Amniotic stem cell (primary cell): ENCODE results near the gene TUBB4B.

Experiments
- DNase-seq: peaks from one replicate; lab custom pipeline; 2025; lab: John Stamatoyannopoulos, UW

Gene TUBB4B

GRCh38 chr9:137226338-137227053 lies 14.6 kb upstream of the TUBB4B start:
- DNase-seq, result no peak

- DNase-seq, result peak; percentile 47
Measured at GRCh38 chr9:137227054-137227852, 13.8 kb upstream of the TUBB4B start, which contains the start of gene RNF224. Gene RNF224, plus strand, starts transcription at chr9:137227502. Its CDS starts 834 bp downstream, at chr9:137228336.

- no peak for DNase-seq
Measured at GRCh38 chr9:137227853-137228505, 13.1 kb upstream of the TUBB4B start.

GRCh38 chr9:137228506-137228967 lies 12.6 kb upstream of the TUBB4B start:
- DNase-seq, result no peak

DNA sequence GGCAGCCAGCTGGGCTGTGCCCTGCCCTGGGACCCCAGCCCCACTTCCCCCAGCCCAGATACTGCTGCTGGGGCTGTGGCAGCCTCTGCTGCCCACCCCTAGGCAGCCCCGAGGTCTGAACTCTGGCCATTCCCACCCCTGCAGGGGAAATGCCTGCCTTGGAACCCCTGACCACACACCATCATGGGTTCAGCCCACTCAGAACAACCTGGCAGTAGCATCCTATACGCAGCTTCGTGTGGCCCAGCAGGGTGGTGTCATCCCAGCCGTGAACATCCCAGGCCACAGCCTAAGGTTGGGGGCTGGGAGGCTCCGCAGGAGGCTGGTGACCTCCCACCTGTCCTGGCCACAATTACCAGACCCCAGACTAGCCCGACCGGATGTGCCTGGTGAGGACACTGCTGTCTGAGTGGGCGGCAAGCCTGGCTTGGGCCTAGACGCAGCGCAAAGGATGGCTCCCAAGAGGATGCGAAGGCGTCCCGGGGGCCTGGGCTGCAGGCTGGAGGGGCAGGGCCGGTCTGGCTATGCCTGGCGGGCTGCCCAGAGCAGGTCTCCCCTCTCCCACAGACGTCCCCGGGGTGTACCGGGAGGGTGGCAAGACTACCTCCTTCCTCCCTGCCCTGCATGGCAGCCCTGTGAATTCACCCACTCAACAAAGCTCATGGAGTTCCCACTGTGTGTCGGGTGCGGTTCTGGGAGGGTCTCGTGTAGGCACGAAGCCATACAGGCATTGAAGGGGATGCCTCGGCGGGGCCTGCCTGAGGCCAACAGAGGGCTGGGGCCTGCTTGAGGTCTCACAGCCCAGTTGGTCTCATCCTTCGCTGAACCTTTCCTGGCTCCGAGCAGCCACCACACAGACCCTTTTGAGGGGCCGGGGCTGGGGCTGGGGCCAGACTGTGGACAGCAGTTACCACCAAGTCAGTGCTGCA lies 11.9 kb upstream of the TUBB4B start:
- no peak for DNase-seq

GRCh38 chr9:137229903-137230704 lies 11.0 kb upstream of the TUBB4B start:
- DNase-seq, result no peak

GRCh38 chr9:137230705-137231371 lies 10.2 kb upstream of the TUBB4B start, which contains the start of gene SLC34A3:
Gene SLC34A3, plus strand, starts transcription at chr9:137230901. Its CDS starts 802 bp downstream, at chr9:137231703.
- no peak for DNase-seq

DNA sequence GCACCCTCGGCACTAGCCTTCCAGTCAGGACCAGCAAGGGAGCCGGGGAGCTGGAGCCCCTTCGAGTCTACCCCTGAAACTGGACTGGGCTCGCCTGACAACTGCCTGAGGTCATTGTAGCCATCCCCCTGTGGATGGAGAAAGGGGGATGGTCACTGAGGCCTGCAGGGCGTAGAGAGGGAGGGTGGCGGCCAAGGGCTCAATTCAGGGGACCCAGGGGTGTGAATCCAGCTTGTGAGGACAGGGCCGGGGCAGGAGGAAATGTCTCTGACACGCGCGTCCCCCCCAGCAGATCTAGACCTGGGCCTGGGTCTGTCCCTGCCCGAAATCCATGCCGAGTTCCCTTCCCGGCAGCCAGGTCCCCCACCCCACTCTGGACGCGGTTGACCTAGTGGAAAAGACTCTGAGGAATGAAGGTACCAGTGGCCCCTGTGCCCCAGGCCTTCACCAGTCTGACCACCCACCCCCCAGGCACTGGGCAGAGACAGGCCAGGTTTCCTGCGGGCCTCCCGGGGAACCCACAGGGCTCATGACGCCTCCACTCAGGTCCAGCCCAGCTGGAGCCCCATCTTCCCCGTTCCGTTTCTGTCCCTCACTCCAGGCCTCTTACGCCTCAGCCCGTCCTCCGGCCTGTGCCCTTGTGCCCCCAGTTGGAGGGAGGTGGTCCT lies 9.6 kb upstream of the TUBB4B start:
- DNase-seq, result no peak

DNA sequence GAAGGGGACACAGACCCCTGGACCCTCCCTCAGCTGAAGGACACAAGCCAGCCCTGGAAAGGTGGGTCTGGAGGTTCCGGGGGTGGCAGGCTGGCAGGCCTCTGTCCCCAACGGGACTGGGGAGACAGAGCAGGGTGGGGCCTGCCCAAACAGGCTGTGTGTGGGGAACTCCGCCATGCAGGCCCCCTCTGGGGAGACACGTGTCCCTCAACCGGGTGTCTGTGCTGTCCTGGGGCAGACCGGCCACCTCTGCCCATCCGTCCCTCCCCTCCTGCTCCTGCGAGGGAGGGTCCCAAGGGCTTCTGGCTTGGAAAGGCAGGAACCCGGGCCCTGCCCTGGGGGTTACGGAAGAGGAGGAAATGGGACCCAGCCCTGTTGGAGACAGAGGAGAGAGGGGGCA lies 9.0 kb upstream of the TUBB4B start:
- no peak for DNase-seq

- DNase-seq, result no peak
Measured at GRCh38 chr9:137232510-137232909, 8.6 kb upstream of the TUBB4B start.

GRCh38 chr9:137233143-137233980 lies 7.7 kb upstream of the TUBB4B start:
- DNase-seq, result no peak

DNA sequence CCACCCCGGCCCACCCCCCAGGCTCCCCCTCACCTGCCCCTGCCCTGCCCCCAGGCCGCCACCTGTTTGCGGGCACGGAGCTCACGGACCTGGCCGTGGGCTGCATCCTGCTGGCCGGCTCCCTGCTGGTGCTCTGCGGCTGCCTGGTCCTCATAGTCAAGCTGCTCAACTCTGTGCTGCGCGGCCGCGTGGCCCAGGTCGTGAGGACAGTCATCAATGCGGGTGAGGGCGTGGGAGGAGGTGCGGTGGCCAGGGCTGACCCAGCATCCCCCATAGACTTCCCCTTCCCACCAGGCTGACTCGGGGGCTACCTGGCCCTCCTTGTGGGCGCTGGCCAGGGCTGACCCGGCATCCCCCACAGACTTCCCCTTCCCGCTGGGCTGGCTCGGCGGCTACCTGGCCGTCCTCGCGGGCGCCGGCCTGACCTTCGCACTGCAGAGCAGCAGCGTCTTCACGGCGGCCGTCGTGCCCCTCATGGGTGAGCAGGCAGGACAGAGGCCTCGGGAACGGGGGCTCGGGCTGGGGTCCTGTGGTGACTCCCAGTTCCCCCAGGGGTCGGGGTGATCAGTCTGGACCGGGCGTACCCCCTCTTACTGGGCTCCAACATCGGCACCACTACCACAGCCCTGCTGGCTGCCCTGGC lies 6.9 kb upstream of the TUBB4B start:
- no peak for DNase-seq

- DNase-seq, result no peak
Measured at GRCh38 chr9:137234758-137235423, 6.2 kb upstream of the TUBB4B start.

DNA sequence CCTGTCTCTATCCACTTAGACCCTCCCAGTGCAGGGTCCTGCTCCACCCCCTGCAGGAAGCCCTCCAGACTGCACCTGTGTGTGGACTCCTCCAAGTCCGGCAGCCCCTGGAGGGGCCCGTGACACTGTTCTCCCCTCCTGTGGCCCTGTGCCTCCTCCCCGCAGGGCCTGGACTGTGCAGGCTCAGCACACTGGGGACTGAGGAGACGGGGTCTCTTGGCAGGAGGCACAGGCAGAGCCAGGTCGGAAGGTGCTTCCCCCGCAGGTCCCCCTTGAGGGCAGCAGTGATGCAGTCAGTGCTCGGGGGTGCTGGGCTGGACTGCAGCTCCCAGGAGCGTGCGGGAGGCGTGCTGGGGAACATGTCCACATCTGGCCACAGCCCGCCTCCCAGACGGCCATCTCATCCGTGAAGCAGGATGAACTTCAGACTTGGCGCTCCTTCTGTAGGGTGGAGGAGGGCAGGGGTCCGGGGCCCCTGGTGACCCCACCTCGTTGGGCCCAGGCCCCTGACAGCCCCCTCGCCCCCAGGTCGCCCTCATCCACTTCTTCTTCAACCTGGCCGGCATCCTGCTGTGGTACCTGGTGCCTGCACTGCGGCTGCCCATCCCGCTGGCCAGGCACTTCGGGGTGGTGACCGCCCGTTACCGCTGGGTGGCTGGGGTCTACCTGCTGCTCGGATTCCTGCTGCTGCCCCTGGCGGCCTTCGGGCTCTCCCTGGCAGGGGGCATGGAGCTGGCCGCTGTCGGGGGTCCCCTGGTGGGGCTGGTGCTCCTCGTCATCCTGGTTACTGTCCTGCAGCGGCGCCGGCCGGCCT lies 5.5 kb upstream of the TUBB4B start:
- DNase-seq, result no peak

GRCh38 chr9:137236238-137236935 lies 4.7 kb upstream of the TUBB4B start:
- peak; percentile 56 for DNase-seq

DNA sequence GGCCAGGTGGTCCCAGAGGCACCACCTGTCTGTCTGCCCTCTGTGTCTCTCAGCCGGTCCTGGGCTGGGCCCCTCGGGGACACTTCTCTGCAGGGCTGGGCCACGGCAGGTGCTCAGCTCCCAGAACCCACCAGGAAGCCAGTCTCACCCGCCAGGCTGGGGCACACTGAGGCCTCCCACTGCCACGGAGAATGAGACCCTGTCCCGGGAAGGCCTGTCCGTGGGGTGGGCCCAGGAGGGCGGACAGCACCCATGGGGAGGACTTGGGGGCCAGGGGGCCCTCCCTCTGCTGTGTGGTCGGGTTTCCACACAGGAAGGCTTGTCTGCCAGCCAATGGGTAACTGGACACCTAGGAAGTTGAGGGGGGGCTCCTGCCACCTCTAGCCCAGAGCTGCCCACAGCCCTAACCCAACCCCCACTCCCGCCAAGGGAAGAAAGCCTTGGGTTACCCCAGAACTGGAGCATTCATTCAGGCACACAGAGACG lies 4.1 kb upstream of the TUBB4B start:
- DNase-seq, result no peak
